Hepatic stellate cell (primary cell): ENCODE results near the gene GALR3.
"Not testable (repeated sequence)": the region's sequence is repeated elsewhere in the genome, so short reads cannot be mapped to it uniquely, and the experiment has no call there.

ENCODE experiments used
- DNase-seq: peaks from one replicate; pipeline ENCODE4 v3.0.0; 2011; ENCODE audit warnings: low spot score

GALR3 gene

GRCh38 chr22:37823134-37823985, at the start of gene GALR3:
Gene GALR3, plus strand, starts transcription at chr22:37823382. Its CDS starts 25 bp downstream, at chr22:37823407.
- DNase-seq = no peak

GRCh38 chr22:37774728-37775127, 48.5 kb upstream of the GALR3 start:
- no peak for DNase-seq

GRCh38 chr22:37775785-37776638, 47.2 kb upstream of the GALR3 start:
- peak; percentile 59 for DNase-seq

GRCh38 chr22:37776639-37777005, 46.6 kb upstream of the GALR3 start:
- no peak for DNase-seq

GRCh38 chr22:37777122-37777687, 46.0 kb upstream of the GALR3 start:
- peak; percentile 84 for DNase-seq

GRCh38 chr22:37778370-37779009, 44.7 kb upstream of the GALR3 start:
- no peak for DNase-seq

- peak; percentile 22 for DNase-seq
Measured at GRCh38 chr22:37781434-37782059, 41.6 kb upstream of the GALR3 start.

GRCh38 chr22:37782340-37783168, 40.6 kb upstream of the GALR3 start:
- peak; percentile 74 for DNase-seq

GRCh38 chr22:37784829-37785495, 38.2 kb upstream of the GALR3 start:
- no peak for DNase-seq

GRCh38 chr22:37790234-37790633, 32.9 kb upstream of the GALR3 start:
- DNase-seq = no peak

GRCh38 chr22:37792494-37792893, 30.7 kb upstream of the GALR3 start:
- no peak for DNase-seq

GRCh38 chr22:37794376-37794775, 28.8 kb upstream of the GALR3 start:
- DNase-seq = no peak

- DNase-seq = no peak
Measured at GRCh38 chr22:37796079-37796478, 27.1 kb upstream of the GALR3 start.

- DNase-seq = not testable (repeated sequence)
Measured at GRCh38 chr22:37797259-37797658, 25.9 kb upstream of the GALR3 start.

- DNase-seq = no peak
Measured at GRCh38 chr22:37797874-37798500, 25.2 kb upstream of the GALR3 start.

- not testable (repeated sequence) for DNase-seq
Measured at GRCh38 chr22:37799979-37800378, 23.2 kb upstream of the GALR3 start.

- no peak for DNase-seq
Measured at GRCh38 chr22:37801946-37802309, 21.3 kb upstream of the GALR3 start.

GRCh38 chr22:37802310-37803194, 20.6 kb upstream of the GALR3 start:
- peak; percentile 74 for DNase-seq

- DNase-seq = no peak
Measured at GRCh38 chr22:37803195-37803638, 20.0 kb upstream of the GALR3 start.
